ENCODE measurements around the gene GATC. TPM values are rescaled to one million over a fixed set of nuclear protein-coding genes. Genes with fewer than 3 reads are reported as not detected.

The GATC gene
- total and polyA plus RNA-seq, 2 donors (not counting 1 experiment from before 2014, with no cell fraction given), result 15.0 to 26.0 TPM

DNA sequence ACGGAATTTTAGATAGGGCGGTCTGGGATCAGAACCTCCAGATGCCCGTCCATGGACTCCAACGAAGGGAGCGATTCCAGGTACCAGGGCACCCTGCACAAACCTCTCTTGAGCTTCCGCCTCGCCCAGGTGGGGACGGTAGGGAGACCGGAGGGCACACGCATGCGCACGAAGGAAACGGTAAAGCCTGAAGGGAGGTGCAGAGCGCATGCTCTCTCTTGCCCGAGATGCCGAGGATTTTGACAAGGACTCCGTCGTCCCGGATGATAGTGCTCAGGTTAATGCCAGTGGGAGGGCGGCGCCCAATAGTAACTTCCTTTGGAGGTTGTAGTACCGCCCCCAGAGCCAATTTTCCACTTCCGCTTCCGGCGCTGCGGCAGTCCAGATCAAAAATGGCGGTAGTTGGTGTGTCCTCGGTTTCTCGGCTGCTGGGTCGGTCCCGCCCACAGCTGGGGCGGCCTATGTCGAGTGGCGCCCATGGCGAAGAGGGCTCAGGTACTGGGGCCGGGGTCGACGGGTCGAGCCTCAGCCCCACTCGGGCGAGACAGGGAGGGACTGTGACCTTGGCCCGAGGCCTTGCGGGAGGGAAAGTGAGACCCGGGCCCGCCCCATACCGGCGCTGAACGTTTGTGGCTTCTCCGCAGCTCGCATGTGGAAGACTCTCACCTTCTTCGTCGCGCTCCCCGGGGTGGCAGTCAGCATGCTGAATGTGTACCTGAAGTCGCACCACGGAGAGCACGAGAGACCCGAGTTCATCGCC is 8.3 kb upstream of the GATC start, which contains the start of gene COX6A1:
COX6A1 (plus strand) TSS at position 379 of the 760 bp plus-strand sequence; CDS start at position 393, 14 bp downstream.
- peak within 1 kb of the TSS; percentile 73 to 86 (median 83) for H3K4me3 ChIP-seq (ENCODE audit: control extremely low read depth in 1 of 5, extremely low read depth in 1 of 5, insufficient read depth in 1 of 5, low read depth in 2 of 5, low read length in 4 of 5)
- H3K9ac ChIP-seq (ENCODE audit: low read length), result peak within 1 kb of the TSS; percentile 89
- peak within 1 kb of the TSS; percentile 96 for H3K27ac Mint-ChIP-seq
- DNase-seq, result peak; percentile 98
- H3K27me3 ChIP-seq (replicated peaks in 1 of 4; ENCODE audit: control extremely low read depth in 1 of 4, control insufficient read depth in 3 of 4, insufficient read depth in 4 of 4, low read length in 3 of 4), result peaks cover 0 to 5% (median 2%) of the 10 kb centered on the region in 4 experiments
- peaks cover 18 to 20% of the 10 kb centered on the region in 2 donors for H3K4me1 ChIP-seq (ENCODE audit: control insufficient read depth in 2 of 2, insufficient read depth in 2 of 2, low read length in 2 of 2)
- H3K79me2 ChIP-seq (ENCODE audit: control insufficient read depth, insufficient read depth, low read length), result peaks cover 30% of the 10 kb centered on the region
- ChIA-PET POLR2A (interaction anchor here (0.7 to 1.4 kb wide), 4 partner anchors 8 to 467 kb away, joined by 3 to 7 read pairs (median 6); partner anchors contain the start of genes GATC, SIRT4 and TRIAP1), CTCF (interaction anchor here (0.6 to 1.6 kb wide), 17 partner anchors 12 to 660 kb away, joined by 3 to 7 read pairs (median 4); partner anchors contain the start of genes MLEC, POP5, RNU4-1 and RPLP0)
- TF ChIP-seq EZH2 (IDR thresholded peaks at IDR 0.05; ENCODE audit: borderline replicate concordance, insufficient read depth, low read depth, low read length, poor library complexity, severe bottlenecking) (no peak), CTCF (IDR thresholded peaks at IDR 0.05) (peak; percentile 9)
- H3K9me3 ChIP-seq (ENCODE audit: control extremely low read depth in 1 of 3, control insufficient read depth in 2 of 3, insufficient read depth in 1 of 3, low read length in 2 of 3), result no peaks in the 10 kb centered on the region
- H3K4me1 Mint-ChIP-seq, result peaks cover 26% of the 10 kb centered on the region
- intact Hi-C loops (cut with micrococcal nuclease), result loop anchor here (1.0 to 10.0 kb wide), 10 partner anchors 8 to 1829 kb away; partner anchors contain the start of genes GATC, MLEC, RNF10 and SIRT4
- H4K20me1 ChIP-seq (ENCODE audit: control insufficient read depth, insufficient read depth, low read length, poor library complexity, severe bottlenecking), result peaks cover 22% of the 10 kb centered on the region
- under 1% methylated on average over 59 of the region's 59 CpGs for WGBS (ENCODE audit: insufficient coverage)
- peak within 1 kb of the TSS; percentile 70 to 84 for H3K27ac ChIP-seq (ENCODE audit: low read length in 2 of 2)
- H3K36me3 ChIP-seq (replicated peaks in 1 of 2; ENCODE audit: control extremely low read depth in 1 of 2, control insufficient read depth in 1 of 2, extremely low read depth in 1 of 2, insufficient read depth in 2 of 2, low read length in 1 of 2), result peaks cover 0 to 25% of the 10 kb centered on the region in 2 experiments
- H3K4me2 ChIP-seq (replicated peaks; ENCODE audit: low read depth, low read length, poor library complexity, severe bottlenecking), result peak within 1 kb of the TSS; percentile 88
- peaks cover 8% of the 10 kb centered on the region for H3K27me3 Mint-ChIP-seq
- peak within 1 kb of the TSS; percentile 95 for H2AFZ ChIP-seq (ENCODE audit: insufficient read depth, low read depth, low read length, poor library complexity, severe bottlenecking)
- H3K4me3 Mint-ChIP-seq, result peak within 1 kb of the TSS; percentile 91
- H3K9me3 Mint-ChIP-seq (ENCODE audit: insufficient read depth), result no peaks in the 10 kb centered on the region
- ATAC-seq (ENCODE audit: low read depth), result peak; percentile 96
